GM21786 (cell line): ENCODE data around the gene APBA1.
"Not testable (repeated sequence)": the region's sequence is repeated elsewhere in the genome, so short reads cannot be mapped to it uniquely, and the experiment has no call there.

ENCODE experiments used
- ATAC-seq: cut with Tn5 transposase; IDR thresholded peaks from one replicate; pipeline ENCODE4 v1.9.1; 2021; ENCODE audit not compliant: unreplicated experiment

Gene APBA1

DNA sequence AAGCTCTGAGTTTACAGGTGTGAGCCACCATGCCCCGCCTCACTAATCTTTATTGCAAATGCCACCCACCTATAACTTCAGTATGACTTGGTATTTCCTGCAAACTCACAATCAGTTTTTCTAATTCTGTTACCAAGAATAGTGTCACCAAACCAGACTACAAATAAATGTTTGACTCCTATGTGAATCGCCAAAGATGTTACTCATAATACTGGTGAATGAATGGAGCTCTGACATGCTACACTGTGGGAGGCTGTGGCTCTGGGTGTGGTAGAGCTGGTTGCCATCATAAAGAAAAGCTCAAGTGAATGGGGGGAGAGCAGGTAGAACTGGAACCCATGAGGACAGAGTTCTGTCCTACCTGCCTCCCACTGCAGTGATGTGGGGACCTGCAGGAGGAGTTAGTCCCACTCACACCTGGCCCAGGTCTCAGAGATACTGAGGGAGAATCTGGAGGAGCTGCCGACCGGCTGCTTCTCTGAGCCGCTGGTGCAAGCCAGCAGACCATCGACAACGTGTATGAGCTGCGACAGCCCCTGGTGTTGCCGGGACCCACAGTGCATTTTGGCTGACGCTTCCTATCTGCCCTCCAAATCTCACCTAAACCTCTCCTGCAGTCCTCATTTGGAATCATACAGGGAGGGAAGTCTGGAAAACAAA, 251.4 kb downstream of the APBA1 start:
- no peak for ATAC-seq

DNA sequence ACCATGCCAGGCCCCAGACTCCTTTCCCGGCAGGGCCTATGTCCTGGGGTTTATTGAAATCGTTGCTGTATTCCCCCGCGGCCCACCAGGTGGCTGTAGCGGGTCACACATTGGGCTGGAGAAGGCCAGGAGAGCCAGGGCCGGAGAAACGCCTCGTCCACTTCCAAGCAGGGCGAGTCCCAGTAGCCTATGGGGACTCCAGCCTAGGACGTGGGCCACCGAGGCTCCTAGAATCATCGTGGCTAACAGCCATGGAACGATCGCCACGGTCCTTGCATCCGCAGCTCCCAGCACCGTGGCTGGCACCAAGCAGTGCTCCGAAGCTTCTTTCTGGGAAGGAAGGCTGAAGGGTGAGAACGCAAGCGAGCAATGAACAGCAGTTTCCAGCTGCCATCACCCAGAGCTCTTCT, 259.4 kb downstream of the APBA1 start:
- ATAC-seq: no peak

DNA sequence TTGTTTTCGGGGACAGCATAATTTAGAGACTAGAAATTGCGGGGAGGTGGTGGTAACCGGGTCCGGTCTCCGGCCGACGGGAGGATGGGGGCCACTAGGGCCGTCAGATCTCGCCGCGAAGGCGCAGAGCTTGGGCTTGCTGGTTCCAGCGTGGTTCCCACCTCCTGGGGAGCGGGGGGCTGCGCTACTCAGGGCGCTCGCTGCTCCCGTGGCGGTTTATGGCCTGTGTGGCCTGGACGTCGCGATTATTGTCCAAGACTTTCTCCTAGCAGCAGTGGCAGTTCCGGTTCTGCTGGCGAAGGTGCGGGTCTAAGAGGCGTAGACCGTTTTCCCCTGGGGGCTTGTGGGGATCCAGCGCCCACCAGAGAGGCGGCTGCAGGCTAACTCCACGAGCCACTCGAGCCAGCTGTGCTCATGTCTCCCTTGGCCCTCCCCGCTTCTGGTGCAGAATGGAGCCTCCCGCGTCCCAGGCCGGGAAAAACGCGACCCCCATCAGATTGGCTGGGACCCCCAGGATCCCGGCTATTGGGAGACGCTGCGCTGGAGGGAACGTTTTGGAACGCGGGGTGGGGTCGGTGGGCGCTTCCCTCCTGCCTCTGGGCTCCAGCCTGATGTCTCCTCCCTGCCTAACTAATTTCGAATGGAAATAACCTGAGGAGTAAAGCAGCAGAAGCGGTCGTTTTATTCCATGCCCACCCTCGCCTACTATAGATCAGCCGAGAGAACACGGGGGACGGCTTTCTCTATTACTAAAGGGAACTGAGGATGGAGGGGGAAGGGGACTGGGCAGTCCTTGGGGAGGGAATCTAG, 260.0 kb downstream of the APBA1 start:
- no peak for ATAC-seq

DNA sequence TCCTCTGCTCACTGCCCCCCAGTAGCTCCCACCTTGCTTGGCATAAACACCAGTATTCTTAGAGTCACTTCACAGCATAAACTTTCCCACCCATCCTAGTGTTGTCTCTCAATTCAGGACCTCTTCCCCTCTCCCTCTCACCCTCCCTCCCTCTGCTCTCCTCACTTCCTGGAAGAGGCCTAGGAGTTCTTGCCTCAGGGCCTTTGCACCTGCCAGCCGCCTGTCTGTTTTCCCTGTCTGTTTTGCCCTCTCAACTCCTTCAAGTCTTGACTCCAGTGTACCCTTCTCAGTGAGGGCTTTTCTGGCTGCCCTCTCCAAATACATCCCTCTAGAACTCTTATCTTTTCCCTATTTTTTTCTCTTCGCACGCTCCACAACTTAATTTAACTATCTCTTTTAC, 260.9 kb downstream of the APBA1 start:
- ATAC-seq: no peak

DNA sequence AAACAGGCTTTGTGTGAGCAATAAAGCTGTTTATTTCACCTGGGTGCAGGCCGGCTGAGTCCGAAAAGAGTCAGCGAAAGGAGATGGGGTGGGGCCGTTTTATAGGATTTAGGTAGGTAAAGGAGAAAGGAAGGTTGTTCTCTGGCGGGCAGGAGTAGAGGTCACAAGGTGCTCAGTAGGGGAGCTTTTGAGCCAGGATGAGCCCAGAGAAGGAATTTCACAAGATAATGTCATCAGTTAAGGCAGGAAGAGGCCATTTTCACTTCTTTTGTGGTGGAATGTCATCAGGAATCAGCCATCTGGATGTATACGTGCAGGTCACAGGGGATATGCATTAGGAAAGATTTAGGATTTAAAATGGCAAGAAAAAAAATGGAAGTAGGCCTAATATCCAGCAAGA, 262.2 kb downstream of the APBA1 start:
- not testable (repeated sequence) for ATAC-seq

DNA sequence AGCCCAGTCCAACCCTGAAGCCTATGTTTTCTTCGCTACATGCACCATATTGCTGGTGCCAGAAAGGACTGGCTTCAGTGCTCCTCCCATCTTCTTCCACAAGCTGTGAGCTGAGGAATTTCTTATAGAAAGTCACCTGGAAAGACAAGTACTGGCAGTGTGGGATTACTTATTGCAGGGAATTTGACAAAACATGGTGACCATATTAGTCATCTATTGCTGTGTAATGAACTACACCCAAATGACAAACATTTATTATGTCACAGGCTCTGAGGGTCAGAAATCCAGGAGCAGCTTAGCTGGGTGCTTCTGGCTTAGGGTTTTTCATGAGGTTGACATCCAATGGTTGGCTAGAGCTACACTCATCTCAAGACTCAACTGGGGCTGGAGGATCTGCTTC, 271.7 kb downstream of the APBA1 start:
- ATAC-seq: no peak

DNA sequence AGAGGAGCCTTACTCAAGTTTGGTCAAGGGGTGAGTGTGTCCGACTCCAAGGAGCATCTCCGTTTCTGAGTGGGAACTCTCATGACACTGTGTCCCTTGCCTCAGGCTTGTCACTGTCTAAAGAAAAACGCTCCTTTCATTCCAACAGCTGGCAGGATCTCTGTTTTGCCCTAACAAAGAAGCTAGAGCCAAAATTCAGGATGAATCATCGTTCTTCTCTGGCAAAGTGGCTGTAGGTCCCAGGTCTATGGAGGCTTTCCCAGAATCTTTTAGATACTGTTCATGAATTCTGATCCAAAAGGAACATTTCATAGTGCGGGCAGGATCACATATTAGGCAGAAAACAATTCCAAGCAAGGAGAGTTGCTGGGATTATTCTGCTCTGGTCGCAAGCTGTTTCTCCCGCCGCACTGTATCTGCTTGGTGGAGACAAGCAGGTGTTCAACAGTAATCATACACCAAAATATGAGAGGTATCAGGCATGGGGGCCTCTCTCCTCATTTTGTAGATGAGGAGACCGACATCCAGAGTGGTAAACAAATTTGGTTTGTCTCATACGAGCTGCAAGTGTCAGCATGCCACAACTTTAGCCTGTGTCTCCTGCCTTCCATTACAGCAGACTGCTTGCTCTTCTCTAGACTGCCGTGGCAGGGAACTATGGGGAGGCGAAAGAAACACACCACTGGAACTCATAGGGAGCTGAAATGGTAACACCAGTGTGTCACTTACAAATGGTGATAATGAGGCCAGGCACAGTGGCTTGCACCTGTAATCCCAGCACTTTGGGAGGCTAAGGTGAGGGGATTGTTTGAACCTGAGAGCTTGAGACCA, 274.6 kb downstream of the APBA1 start:
- no peak for ATAC-seq

DNA sequence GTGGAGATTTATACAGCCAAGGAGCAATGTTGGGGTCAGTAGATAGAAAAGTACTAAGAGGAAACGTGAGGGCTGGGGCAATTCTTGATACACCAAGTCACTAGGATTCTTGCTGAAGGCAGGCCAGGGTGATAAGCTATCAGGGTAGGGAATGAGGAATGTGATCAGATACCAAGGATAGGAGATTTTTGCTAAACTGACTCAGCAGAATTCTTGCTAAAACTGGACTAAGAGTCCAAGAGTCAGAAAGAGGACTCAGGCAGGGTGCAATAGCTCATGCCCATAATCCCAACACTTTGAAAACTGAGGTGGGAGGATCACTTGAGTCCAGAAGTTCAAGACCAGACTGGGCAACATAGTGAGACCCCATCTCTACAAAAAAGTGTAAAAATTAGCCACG, 275.4 kb downstream of the APBA1 start:
- ATAC-seq: no peak

DNA sequence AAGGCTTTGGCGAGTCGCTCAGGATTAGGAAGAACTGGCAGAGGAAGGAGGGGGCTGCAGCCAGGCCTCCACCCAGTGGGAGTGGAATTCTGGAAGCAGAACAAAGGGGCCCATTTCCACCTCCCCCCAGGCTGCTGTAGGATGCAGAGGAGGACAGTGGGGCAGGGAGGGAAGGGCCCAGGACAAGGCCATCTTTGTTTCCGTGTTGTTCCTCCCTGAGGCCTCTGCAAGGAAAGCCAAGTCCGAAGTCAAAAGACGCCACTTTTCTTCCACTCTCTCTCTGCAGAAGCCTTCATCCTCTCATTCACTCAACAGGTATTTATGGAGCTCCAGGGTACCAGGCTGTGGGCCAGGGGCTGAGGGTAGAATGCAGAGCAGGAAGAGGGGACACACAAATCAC, 276.5 kb downstream of the APBA1 start:
- ATAC-seq: no peak

DNA sequence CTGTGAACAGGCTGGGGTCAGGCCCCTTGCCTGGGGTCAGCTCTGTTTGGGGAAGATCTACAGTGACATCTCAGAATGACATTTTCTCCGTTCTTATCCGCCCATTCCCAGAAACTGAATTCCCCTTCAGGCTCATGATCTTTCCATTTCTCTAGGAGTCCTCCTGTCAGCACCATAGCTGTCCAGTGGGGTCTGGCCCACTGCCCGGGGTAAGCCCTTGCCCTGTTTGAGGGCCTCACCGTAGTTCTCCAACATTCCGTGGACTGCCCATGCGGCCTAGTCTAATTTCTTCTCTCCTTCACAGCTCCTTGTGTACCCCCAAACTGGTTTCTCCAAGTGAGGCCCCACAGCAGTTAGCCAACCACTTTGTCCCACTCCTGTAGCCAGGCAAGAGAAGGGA, 278.7 kb downstream of the APBA1 start:
- ATAC-seq: no peak

DNA sequence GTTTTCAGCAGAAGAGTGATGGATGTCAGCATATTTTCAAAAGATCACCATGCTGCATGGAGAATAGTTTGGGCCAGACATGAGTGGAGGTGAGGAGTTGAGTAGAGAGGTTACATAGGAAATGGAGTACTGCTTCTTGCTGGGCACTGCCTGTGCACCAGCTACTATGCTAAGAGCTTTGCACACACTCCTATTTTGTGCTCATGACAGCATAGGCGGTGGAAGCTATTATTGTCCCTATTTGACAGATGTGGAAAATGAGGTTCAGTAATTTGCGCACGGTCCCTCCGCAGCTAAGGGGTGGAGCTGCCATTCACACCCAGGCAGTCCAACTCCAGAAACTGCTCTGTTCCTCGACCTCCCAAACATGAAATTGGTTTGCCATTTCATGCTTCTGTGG, 279.3 kb downstream of the APBA1 start:
- no peak for ATAC-seq

DNA sequence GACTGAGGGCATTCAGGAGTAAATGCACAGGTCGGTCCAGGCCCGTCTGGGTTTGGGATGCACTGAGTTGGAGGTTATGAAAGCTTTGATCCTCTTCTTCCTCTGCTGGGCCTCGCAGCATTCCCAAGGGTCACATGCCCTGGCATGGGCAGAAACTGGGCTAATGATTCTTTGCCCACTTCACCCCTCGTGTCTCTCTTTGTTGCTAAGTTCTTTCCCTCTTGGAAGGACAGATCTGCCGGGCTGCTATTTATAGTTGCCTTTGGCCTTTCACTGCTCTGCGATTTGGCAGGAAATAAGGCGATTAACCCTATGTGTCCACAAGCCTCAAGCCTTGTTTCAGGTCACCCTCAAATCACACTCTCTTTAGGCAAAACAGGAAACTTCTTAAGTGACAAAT, 280.2 kb downstream of the APBA1 start:
- no peak for ATAC-seq

DNA sequence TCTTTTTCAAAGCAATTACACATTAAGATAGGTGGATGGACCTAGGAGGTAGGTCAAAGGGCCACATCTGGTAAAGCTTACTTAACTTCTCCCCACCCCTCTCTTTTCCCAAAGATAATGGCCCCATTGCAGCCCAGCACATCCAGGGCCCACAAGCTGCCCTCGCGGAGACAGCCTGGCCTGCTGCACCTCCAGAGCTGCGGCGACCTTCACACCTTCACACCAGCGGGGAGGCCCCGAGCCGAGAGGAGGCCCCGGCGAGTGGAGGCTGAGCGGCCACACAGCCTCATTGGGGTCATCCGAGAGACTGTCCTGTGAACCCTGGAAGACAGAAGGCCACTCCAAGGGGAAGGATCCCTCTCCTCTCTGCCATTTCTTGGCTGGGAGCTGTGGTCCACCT, 280.7 kb downstream of the APBA1 start:
- ATAC-seq: no peak

DNA sequence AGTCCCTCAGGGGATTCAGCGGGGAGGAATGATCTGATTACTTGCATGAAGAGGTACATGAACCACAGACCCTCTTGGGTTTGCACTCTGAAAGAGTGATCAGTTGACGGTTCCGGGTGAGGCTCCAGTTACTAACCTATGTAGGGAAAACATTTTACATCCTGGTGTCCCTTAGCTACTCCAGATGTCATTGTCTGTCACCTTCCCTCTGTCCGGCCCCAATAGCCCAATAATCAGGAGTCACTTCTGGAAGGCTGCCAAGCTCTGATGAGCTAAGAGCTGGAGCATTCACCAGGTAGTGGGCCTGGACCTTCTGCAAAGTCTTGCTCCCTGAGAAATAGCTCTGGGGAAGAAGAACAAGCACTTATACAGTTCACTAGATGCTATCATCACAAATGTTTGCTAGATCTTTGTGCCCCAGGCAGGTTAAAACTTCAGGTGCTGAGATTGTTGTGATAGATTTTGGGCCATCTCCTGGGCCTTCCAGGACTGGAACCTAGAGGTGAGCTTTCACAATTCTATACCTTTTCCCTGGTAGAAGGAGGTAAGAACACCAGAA, 282.7 kb downstream of the APBA1 start:
- ATAC-seq: no peak

DNA sequence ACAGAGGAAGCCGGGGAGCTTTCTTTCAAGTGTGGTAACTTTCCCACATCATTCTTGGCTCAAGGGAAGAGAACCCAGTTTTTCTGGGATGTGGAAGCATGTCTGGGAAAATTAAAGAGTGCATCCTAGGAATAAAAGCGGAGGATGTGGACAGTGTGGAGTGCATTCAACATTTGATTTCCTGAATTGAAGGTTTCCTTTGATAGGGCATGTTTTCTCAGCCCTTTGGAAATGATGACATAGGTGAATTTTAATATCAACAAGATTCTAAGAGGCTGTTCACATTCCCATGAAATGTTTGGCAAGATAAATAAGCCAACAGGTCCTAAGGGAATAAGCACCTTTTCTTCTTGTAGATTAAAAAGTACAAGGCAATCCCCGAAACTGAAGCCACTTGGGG, 283.6 kb downstream of the APBA1 start:
- ATAC-seq: no peak

DNA sequence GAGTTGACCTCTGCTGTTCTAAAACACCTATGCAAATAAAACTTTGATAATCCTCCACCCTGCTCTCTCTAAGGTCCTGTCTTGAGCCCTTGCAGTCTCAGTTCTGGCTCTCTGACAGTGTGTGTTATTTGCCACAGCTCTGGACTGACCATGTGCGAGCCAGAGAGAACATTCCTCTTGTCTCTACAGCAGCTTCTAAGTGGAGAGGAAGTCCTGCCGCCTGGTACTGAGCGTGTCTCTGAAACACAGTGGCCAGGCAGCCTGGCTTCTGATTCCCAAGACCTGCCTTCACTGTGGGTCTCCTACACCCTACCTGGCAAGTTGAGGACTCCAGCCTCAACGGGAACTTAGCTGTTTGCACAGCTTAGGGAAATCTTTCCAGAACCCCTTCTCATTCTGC, 285.5 kb downstream of the APBA1 start:
- no peak for ATAC-seq

DNA sequence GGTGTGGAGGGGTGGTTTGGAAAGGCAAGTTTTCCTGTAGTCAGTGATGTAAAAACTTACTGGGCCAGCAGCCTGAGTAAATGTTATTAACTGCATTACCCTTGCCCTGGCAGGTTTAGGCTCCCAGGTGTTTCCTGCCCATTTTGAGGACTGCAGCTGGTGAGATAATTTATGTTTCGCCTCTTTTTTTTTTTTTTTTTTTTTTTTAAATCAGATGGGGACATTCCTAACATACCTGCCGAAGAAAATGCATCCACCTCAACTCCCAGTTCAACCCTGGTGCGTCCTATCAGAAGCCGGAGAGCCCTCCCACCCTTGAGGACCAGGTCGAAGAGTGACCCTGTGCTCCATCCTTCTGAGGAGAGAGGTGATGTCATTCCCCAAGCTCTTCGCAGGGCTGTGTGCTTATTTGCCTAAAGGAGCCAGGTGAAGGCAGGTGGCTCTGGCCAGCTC, 286.6 kb downstream of the APBA1 start:
- no peak for ATAC-seq

DNA sequence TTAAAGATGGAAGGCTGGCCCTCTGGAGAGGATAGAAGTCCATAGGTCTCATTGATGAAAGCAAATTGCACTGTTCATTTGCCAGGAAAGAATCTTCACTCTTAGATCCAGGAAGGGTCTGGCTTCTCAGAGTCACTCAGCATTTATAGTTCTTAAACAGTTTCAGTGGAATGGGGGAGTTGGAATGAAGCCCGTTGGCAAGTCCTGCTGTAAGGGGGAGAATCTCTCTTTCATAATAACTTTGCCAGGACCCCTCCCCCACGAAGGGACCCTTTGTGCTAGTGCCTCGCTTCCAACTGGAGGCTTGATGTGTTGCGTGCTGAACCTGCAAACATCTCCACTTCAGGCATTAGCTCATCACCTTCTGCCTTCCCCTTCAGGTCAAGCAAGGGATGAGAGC, 290.0 kb downstream of the APBA1 start:
- no peak for ATAC-seq

DNA sequence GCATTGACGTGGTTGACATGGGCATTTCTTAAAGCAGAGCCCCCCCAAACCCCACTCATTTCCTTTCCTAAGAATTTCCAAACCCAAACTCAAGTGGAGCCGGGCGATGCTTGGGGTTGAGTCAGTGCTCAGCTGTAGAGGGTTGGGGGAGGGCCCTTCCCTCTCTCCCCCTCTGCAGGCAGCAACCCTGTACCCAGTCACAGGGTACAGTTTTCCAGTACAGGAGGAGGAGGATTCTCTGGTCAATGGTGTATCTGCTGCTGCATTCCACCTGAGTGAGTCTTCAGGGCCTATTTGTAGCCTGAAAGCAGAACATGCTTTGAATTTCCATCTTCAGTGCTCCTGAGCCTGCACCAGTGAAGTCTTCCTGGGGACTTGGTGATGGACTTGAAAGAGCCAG, 291.4 kb downstream of the APBA1 start:
- ATAC-seq: no peak

DNA sequence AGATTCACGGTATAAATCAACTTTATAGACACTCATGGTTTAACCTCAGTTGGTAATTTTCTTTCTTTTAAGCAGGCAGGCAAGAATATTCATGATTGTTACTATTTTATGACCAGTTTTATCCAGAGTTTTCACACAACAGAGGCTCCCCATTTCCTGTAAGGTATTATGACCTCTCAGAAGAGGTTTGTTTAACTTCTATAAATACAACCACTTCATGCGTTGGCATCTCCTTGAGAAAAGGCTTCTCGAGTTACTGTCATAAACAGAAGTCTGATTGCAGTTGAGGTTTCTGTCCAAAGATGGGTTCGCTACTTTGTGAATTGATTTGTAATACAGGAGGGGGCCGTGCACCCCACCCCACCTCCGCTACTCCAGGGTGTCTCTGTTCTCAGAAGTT, 291.9 kb downstream of the APBA1 start:
- ATAC-seq: no peak

DNA sequence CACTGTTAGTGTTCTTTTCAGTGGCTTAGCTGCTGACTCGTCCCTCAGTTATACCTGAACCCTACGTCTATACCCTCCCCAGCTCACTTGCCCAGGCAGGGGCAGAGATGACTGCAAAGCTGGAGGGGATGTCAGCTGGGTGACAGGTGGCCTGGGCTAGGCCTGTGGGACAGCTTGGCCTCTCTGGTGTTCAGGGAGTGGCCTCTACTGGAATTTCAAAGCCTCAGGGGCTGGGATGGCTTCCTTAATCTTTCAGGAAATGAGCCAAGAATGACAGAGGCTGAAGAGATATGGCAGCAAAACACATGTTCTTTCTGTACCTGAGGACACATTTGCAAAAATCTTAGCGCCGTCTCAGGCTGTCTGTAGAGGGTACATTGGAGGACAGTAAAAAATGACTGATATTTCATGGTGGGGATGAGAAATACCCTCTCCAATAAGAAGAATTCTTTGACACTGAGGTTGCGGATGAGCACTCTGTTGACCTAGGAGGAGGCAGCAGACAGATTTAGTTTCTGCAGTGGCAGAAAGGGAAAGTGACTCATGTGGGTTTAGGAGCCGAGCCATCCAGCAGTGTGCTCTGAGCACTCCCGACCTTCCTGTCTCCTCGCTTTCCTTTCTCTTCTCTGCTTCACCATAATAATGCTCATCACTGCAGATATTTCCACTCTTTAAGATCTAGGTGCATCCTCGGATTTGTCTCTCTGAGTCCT, 292.7 kb downstream of the APBA1 start:
- ATAC-seq: no peak
